OCI-LY1 (cell line): ENCODE results near the gene ZNF362.
A peak's percentile ranks its signal among the peaks of the same experiment; 100 is the strongest.

Source experiments
- H2AFZ ChIP-seq: fragments of 200-600 bp; sonication (generic), shearing (Covaris generic); 2 replicates; pipeline ENCODE4 v1.6.0; 2014; ENCODE audit warnings: antibody characterized with exemption, mild to moderate bottlenecking, low read length
- H3F3A ChIP-seq: fragments of 200-600 bp; sonication (generic), shearing (Covaris generic); 2 replicates; pipeline ENCODE4 v1.6.0; 2014; ENCODE audit warnings: mild to moderate bottlenecking, antibody characterized with exemption, low read length, moderate library complexity; ENCODE audit not compliant: insufficient read depth
- H3K27ac ChIP-seq: fragments of 200-600 bp; sonication (generic); 2 replicates; pipeline ENCODE4 v1.5.1; 2014; ENCODE audit warnings: low read length, mixed run types, mild to moderate bottlenecking, low read depth; ENCODE audit not compliant: poor library complexity, severe bottlenecking
- H3K27me3 ChIP-seq: fragments of 200-600 bp; sonication (generic); 2 replicates; pipeline ENCODE4 v1.6.0; 2014; ENCODE audit warnings: antibody characterized with exemption, mild to moderate bottlenecking, low read length, moderate library complexity; ENCODE audit not compliant: insufficient read depth
- H3K36me3 ChIP-seq: fragments of 200-600 bp; sonication (generic); 2 replicates; pipeline ENCODE4 v1.6.1; 2014; ENCODE audit warnings: mild to moderate bottlenecking, antibody characterized with exemption, low read length, moderate library complexity, mixed read lengths; ENCODE audit not compliant: insufficient read depth
- H3K4me1 ChIP-seq: fragments of 200-600 bp; sonication (generic); 2 replicates; pipeline ENCODE4 v1.5.1; 2014; ENCODE audit warnings: mild to moderate bottlenecking, low read length, moderate library complexity; ENCODE audit not compliant: insufficient read depth, severe bottlenecking
- H3K4me2 ChIP-seq: fragments of 200-600 bp; sonication (generic), shearing (Covaris generic); 2 replicates; pipeline ENCODE4 v1.6.1; 2014; ENCODE audit warnings: low read length
- H3K4me3 ChIP-seq: fragments of 200-600 bp; sonication (generic); 2 replicates; pipeline ENCODE4 v1.5.1; 2014; ENCODE audit warnings: low read length, low read depth, mild to moderate bottlenecking, mixed read lengths; ENCODE audit not compliant: poor library complexity, severe bottlenecking
- H3K79me2 ChIP-seq: fragments of 200-600 bp; shearing (Covaris generic); 2 replicates; pipeline ENCODE4 v1.6.1; 2016; ENCODE audit warnings: mixed run types, low read length, mixed read lengths; ENCODE audit not compliant: insufficient read depth
- H3K9ac ChIP-seq: fragments of 200-600 bp; sonication (generic), shearing (Covaris generic); 2 replicates; pipeline ENCODE4 v1.6.1; 2014; ENCODE audit warnings: mild to moderate bottlenecking, low read length, mixed read lengths
- H3K9me2 ChIP-seq: fragments of 200-600 bp; sonication (generic), shearing (Covaris generic); 2 replicates; pipeline ENCODE4 v1.6.1; 2014; ENCODE audit warnings: low read depth, mild to moderate bottlenecking, low read length, mixed read lengths
- H3K9me3 ChIP-seq: fragments of 200-600 bp; shearing (Covaris generic); 2 replicates; pipeline ENCODE4 v1.6.1; 2014; ENCODE audit warnings: low read length, mixed read lengths
- H4K20me1 ChIP-seq: fragments of 200-600 bp; sonication (generic), shearing (Covaris generic); 2 replicates; pipeline ENCODE4 v1.6.0; 2016; ENCODE audit warnings: mild to moderate bottlenecking, low read length; ENCODE audit not compliant: insufficient read depth
- CTCF ChIP-seq: fragments of 200-600 bp; sonication (generic), shearing (Covaris generic); IDR thresholded peaks from 2 replicates; pipeline ENCODE4 v1.5.1; 2017; ENCODE audit warnings: mild to moderate bottlenecking, antibody characterized with exemption, low read length, moderate library complexity, mixed read lengths
- EZH2 ChIP-seq: fragments of 200-600 bp; sonication (generic), shearing (Covaris generic); IDR thresholded peaks from 2 replicates; pipeline ENCODE4 v1.8.0; 2017; ENCODE audit warnings: borderline replicate concordance, mixed run types, mild to moderate bottlenecking, antibody characterized with exemption, low read length, moderate library complexity, mixed read lengths

ZNF362 gene

GRCh38 chr1:33256471-33257206 is at the start of gene ZNF362:
Gene ZNF362 (plus strand): TSS chr1:33256492. CDS start chr1:33270575, 14,083 bp downstream.
- H3K27ac ChIP-seq, result no peak within 1 kb of the TSS
- no peak within 1 kb of the TSS for H2AFZ ChIP-seq
- no peaks in the 10 kb centered on the region for H3F3A ChIP-seq
- no peak for TF ChIP-seq EZH2
- H4K20me1 ChIP-seq, result no peaks in the 10 kb centered on the region
- H3K9ac ChIP-seq, result peak within 1 kb of the TSS; percentile 62
- peaks cover 19% of the 10 kb centered on the region for H3K4me1 ChIP-seq
- peak within 1 kb of the TSS; percentile 72 for H3K4me2 ChIP-seq
- H3K79me2 ChIP-seq, result no peaks in the 10 kb centered on the region
- H3K9me2 ChIP-seq, result no peaks in the 10 kb centered on the region
- H3K27me3 ChIP-seq, result no peaks in the 10 kb centered on the region; the same call in 1 of the 2 replicates
- no peaks in the 10 kb centered on the region for H3K9me3 ChIP-seq
- peak within 1 kb of the TSS; percentile 68 for H3K4me3 ChIP-seq
- no peaks in the 10 kb centered on the region; the same call in 1 of the 2 replicates for H3K36me3 ChIP-seq

GRCh38 chr1:33211972-33212371 is 44.3 kb upstream of the ZNF362 start:
- Histone ChIP-seq H4K20me1 (no peaks in the 10 kb centered on the region), H2AFZ (no peak overlapping the region), H3K9me2 (no peaks in the 10 kb centered on the region), H3K4me1 (no peaks in the 10 kb centered on the region), H3K4me3 (no peak overlapping the region), H3K9me3 (no peaks in the 10 kb centered on the region), H3K9ac (no peak overlapping the region), H3F3A (no peaks in the 10 kb centered on the region), H3K79me2 (no peaks in the 10 kb centered on the region), H3K27me3 (no peaks in the 10 kb centered on the region), H3K36me3 (no peaks in the 10 kb centered on the region), H3K27ac (no peak overlapping the region), H3K4me2 (no peak overlapping the region)
- TF ChIP-seq CTCF (no peak), EZH2 (no peak)

- H3K9ac ChIP-seq, result no peak overlapping the region
- H3K36me3 ChIP-seq, result no peaks in the 10 kb centered on the region
- no peaks in the 10 kb centered on the region for H3K4me1 ChIP-seq
- no peaks in the 10 kb centered on the region for H3K79me2 ChIP-seq
- no peaks in the 10 kb centered on the region for H3K27me3 ChIP-seq
- H3K27ac ChIP-seq, result no peak overlapping the region
- no peaks in the 10 kb centered on the region for H3F3A ChIP-seq
- no peaks in the 10 kb centered on the region for H4K20me1 ChIP-seq
- H3K9me2 ChIP-seq, result no peaks in the 10 kb centered on the region
- H3K4me2 ChIP-seq, result no peak overlapping the region
- H3K9me3 ChIP-seq, result no peaks in the 10 kb centered on the region
- no peak overlapping the region for H2AFZ ChIP-seq
- H3K4me3 ChIP-seq, result no peak overlapping the region
- no peak for TF ChIP-seq CTCF
- TF ChIP-seq EZH2, result no peak
Measured at GRCh38 chr1:33219886-33220661, 36.2 kb upstream of the ZNF362 start.
